Trophoblast cell (in vitro differentiated cells and primary cell): ENCODE data around the gene RBPMS2.

Experiments used
- DNase-seq, 2 donors: peaks; one replicate each; pipeline ENCODE4 v3.0.0-alpha.2; 2016
- H2AFZ ChIP-seq: 2 replicates; pipeline ENCODE4 v1.6.1; 2013; ENCODE audit warnings: low read length, moderate library complexity, mild to moderate bottlenecking; ENCODE audit not compliant: insufficient read depth, poor library complexity
- H2AK5ac ChIP-seq: 2 replicates; pipeline ENCODE4 v1.6.1; 2013; ENCODE audit warnings: mild to moderate bottlenecking, low read length
- H2BK120ac ChIP-seq: 2 replicates; pipeline ENCODE4 v1.6.1; 2013; ENCODE audit warnings: low read length, mild to moderate bottlenecking, moderate library complexity; ENCODE audit not compliant: insufficient read depth, poor library complexity
- H2BK12ac ChIP-seq: 2 replicates; pipeline ENCODE4 v1.6.1; 2013; ENCODE audit warnings: mild to moderate bottlenecking, low read length, moderate library complexity
- H2BK5ac ChIP-seq: 2 replicates; pipeline ENCODE4 v1.6.1; 2013; ENCODE audit warnings: low read length, low read depth, moderate library complexity, mild to moderate bottlenecking; ENCODE audit not compliant: poor library complexity
- H3K14ac ChIP-seq: 2 replicates; pipeline ENCODE4 v1.6.1; 2013; ENCODE audit warnings: mild to moderate bottlenecking, low read length
- H3K18ac ChIP-seq: 2 replicates; pipeline ENCODE4 v1.6.1; 2013; ENCODE audit warnings: mild to moderate bottlenecking, low read length
- H3K23ac ChIP-seq: 2 replicates; pipeline ENCODE4 v1.6.1; 2013; ENCODE audit warnings: low read length
- H3K27ac ChIP-seq: 2 replicates; pipeline ENCODE4 v1.5.1; 2013; ENCODE audit warnings: low read depth, mild to moderate bottlenecking, inconsistent platforms, low read length, moderate library complexity
- H3K27me3 ChIP-seq: 2 replicates; pipeline ENCODE4 v1.6.1; 2013; ENCODE audit warnings: inconsistent platforms, mild to moderate bottlenecking, low read length, moderate library complexity; ENCODE audit not compliant: insufficient read depth
- H3K36me3 ChIP-seq, 2 experiments: 1 replicate in 1 of 2; 2 replicates in 1 of 2; pipeline ENCODE4 v1.6.1; 2013; ENCODE audit warnings: low read length in 2 of 2, mild to moderate bottlenecking in 2 of 2, moderate library complexity in 1 of 2; ENCODE audit not compliant: insufficient read depth in 2 of 2, control insufficient read depth in 1 of 2
- H3K4ac ChIP-seq: 2 replicates; pipeline ENCODE4 v1.6.1; 2013; ENCODE audit warnings: low read depth, mild to moderate bottlenecking, low read length, moderate library complexity
- H3K4me1 ChIP-seq, 2 experiments: 1 replicate in 1 of 2; 2 replicates in 1 of 2; pipeline ENCODE4 v1.6.1; 2013; ENCODE audit warnings: low read length in 2 of 2, mild to moderate bottlenecking in 2 of 2, moderate library complexity in 1 of 2; ENCODE audit not compliant: insufficient read depth in 2 of 2, control insufficient read depth in 1 of 2
- H3K4me2 ChIP-seq: 2 replicates; pipeline ENCODE4 v1.6.1; 2013; ENCODE audit warnings: inconsistent platforms, mild to moderate bottlenecking, low read length, moderate library complexity
- H3K4me3 ChIP-seq: 2 replicates; pipeline ENCODE4 v1.5.1; 2013; ENCODE audit warnings: mild to moderate bottlenecking, low read depth, low read length, inconsistent platforms
- H3K79me1 ChIP-seq: one replicate; pipeline ENCODE4 v1.6.1; 2013; ENCODE audit warnings: low read length
- H3K79me2 ChIP-seq: 2 replicates; pipeline ENCODE4 v1.6.1; 2013; ENCODE audit warnings: low read length, mild to moderate bottlenecking; ENCODE audit not compliant: control insufficient read depth, insufficient read depth, poor library complexity
- H3K9ac ChIP-seq: 2 replicates; pipeline ENCODE4 v1.6.1; 2013; ENCODE audit warnings: mild to moderate bottlenecking, low read length
- H3K9me3 ChIP-seq: 2 replicates; pipeline ENCODE4 v1.6.1; 2013; ENCODE audit warnings: low read depth, mild to moderate bottlenecking, control low read depth, inconsistent platforms, low read length; ENCODE audit not compliant: insufficient read depth
- H4K12ac ChIP-seq: 2 replicates; pipeline ENCODE4 v1.6.1; 2013; ENCODE audit warnings: low read depth, mild to moderate bottlenecking, low read length, moderate library complexity
- H4K8ac ChIP-seq: 2 replicates; pipeline ENCODE4 v1.6.1; 2013; ENCODE audit warnings: low read depth, mild to moderate bottlenecking, low read length, moderate library complexity
- H4K91ac ChIP-seq: one replicate; pipeline ENCODE4 v1.6.1; 2013; ENCODE audit warnings: low read depth, mild to moderate bottlenecking, low read length, moderate library complexity
- WGBS: extraction: QIAGEN DNeasy Blood & Tissue Kit; methylation state at CpG from one replicate; pipeline ENCODE4 v1.1.7; 2013; ENCODE audit warnings: missing lambda C conversion rate; ENCODE audit not compliant: insufficient read length, insufficient coverage; ENCODE audit errors: extremely low coverage; 5-methylcytosine and 5-hydroxymethylcytosine counted together

The RBPMS2 gene

DNA sequence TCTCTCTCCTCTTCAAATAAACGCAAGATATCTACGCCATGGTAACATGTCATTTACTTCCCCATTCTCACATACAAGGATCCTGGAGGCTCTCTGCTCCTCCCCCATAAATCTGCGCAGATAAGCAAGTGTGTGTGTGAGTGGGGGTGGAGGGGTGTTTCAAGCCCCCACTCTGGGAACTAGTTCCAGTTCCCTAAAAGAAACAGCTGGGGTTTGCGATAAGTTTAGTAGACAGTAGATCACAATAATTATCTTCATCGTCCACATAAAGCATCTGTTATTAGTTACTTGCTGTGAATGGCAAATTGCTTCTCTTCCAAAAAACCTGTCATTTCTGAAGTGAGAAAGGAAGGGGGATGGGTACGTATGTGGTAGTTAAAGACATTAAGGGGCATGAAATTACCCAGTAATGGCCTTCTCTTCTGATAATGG, 79.8 kb downstream of the RBPMS2 start:
- H2AK5ac ChIP-seq = no peak overlapping the region
- no peak overlapping the region for H3K4me3 ChIP-seq
- H4K12ac ChIP-seq = no peak overlapping the region
- H3K9ac ChIP-seq = no peak overlapping the region
- H4K8ac ChIP-seq = no peak overlapping the region
- peaks cover 2% of the 10 kb centered on the region for H3K79me2 ChIP-seq
- no peaks in the 10 kb centered on the region for H3K9me3 ChIP-seq
- H3K36me3 ChIP-seq = peaks cover 21 to 31% of the 10 kb centered on the region in 2 experiments
- no CpG with 5 or more reads among the region's 6 CpGs for WGBS
- H3K23ac ChIP-seq = no peak overlapping the region
- no peak overlapping the region for H4K91ac ChIP-seq
- H3K4ac ChIP-seq = peak overlapping the region; percentile 64
- H3K79me1 ChIP-seq = peaks cover 3% of the 10 kb centered on the region
- H3K4me1 ChIP-seq = peaks cover 11 to 16% of the 10 kb centered on the region in 2 experiments
- no peak overlapping the region for H2BK12ac ChIP-seq
- H2BK5ac ChIP-seq = no peak overlapping the region
- H2AFZ ChIP-seq = no peak overlapping the region
- peak in 1 of 2 donors; percentile 17 for DNase-seq
- H3K18ac ChIP-seq = no peak overlapping the region
- no peak overlapping the region for H2BK120ac ChIP-seq
- no peak overlapping the region for H3K27ac ChIP-seq
- H3K27me3 ChIP-seq = no peaks in the 10 kb centered on the region
- no peak overlapping the region for H3K14ac ChIP-seq
- H3K4me2 ChIP-seq = no peak overlapping the region

DNA sequence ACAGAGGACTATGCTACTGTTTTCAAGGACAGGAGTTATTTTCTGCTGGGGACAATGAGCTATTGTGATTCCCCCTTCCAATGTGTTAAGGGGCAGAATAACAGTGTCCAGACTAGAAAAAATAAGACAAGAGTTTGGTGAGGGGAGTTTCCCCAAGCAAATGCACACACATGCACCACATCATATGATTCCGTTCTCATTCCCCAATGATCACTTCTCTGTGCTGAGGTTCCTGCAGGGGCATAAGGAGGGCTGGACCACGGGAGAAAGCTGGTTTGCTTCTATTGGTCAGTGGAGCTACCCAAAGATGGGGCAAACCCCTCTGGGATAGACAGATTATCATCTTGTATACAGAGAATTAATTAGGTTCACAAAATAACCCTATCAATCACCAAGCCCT, 80.6 kb downstream of the RBPMS2 start:
- Histone ChIP-seq H3K4me3 (no peak overlapping the region), H3K79me2 (peaks cover 2% of the 10 kb centered on the region), H3K4ac (peak overlapping the region; percentile 24), H3K4me2 (no peak overlapping the region), H3K14ac (no peak overlapping the region), H3K9me3 (no peaks in the 10 kb centered on the region), H4K12ac (no peak overlapping the region), H4K8ac (no peak overlapping the region), H3K4me1 (peaks cover 3 to 14% of the 10 kb centered on the region in 2 experiments), H2AFZ (no peak overlapping the region), H3K9ac (no peak overlapping the region), H4K91ac (no peak overlapping the region), H3K23ac (no peak overlapping the region), H2BK5ac (no peak overlapping the region), H3K27ac (no peak overlapping the region), H2AK5ac (no peak overlapping the region), H2BK120ac (no peak overlapping the region), H3K18ac (no peak overlapping the region), H2BK12ac (no peak overlapping the region), H3K36me3 (peaks cover 26 to 38% of the 10 kb centered on the region in 2 experiments), H3K27me3 (no peaks in the 10 kb centered on the region), H3K79me1 (no peaks in the 10 kb centered on the region)
- peak in 1 of 2 donors; percentile 18 for DNase-seq
- WGBS = no CpG with 5 or more reads among the region's 2 CpGs

DNA sequence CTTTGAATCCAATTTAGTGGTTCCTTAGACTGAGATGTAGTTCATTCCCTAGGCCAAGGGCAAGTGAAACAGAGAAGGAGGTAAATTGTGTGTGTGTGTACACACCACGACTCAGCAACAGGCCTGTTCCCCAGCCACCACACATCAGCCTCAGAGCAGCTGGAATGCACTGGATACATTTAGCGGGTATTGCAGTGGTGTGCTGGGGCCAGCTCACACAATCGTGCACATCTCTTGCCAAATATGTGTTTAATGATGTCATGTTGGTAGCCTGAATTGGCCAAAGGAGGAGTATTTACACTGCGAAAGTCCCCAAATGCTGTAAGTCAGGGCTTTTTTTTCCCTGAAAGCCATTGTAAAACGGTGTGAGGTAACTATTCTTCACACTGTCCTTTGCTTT, 82.3 kb downstream of the RBPMS2 start:
- H2BK5ac ChIP-seq = no peak overlapping the region
- no peaks in the 10 kb centered on the region for H3K79me2 ChIP-seq
- no peak overlapping the region for H2BK120ac ChIP-seq
- no peak overlapping the region for H3K23ac ChIP-seq
- no CpG with 5 or more reads among the region's 5 CpGs for WGBS
- H3K9me3 ChIP-seq = no peaks in the 10 kb centered on the region
- H3K79me1 ChIP-seq = no peaks in the 10 kb centered on the region
- peaks cover 37 to 51% of the 10 kb centered on the region in 2 experiments for H3K36me3 ChIP-seq
- no peak overlapping the region for H4K12ac ChIP-seq
- H3K27me3 ChIP-seq = no peaks in the 10 kb centered on the region
- no peak overlapping the region for H4K8ac ChIP-seq
- H3K4me2 ChIP-seq = no peak overlapping the region
- H3K18ac ChIP-seq = no peak overlapping the region
- H3K27ac ChIP-seq = no peak overlapping the region
- H3K14ac ChIP-seq = no peak overlapping the region
- no peak overlapping the region for H4K91ac ChIP-seq
- H2BK12ac ChIP-seq = no peak overlapping the region
- no peak overlapping the region for H3K9ac ChIP-seq
- H3K4me1 ChIP-seq = peaks cover 0 to 5% of the 10 kb centered on the region in 2 experiments
- H3K4me3 ChIP-seq = no peak overlapping the region
- H3K4ac ChIP-seq = no peak overlapping the region
- H2AK5ac ChIP-seq = no peak overlapping the region
- peak; percentile 58 to 62 for DNase-seq
- no peak overlapping the region for H2AFZ ChIP-seq

DNA sequence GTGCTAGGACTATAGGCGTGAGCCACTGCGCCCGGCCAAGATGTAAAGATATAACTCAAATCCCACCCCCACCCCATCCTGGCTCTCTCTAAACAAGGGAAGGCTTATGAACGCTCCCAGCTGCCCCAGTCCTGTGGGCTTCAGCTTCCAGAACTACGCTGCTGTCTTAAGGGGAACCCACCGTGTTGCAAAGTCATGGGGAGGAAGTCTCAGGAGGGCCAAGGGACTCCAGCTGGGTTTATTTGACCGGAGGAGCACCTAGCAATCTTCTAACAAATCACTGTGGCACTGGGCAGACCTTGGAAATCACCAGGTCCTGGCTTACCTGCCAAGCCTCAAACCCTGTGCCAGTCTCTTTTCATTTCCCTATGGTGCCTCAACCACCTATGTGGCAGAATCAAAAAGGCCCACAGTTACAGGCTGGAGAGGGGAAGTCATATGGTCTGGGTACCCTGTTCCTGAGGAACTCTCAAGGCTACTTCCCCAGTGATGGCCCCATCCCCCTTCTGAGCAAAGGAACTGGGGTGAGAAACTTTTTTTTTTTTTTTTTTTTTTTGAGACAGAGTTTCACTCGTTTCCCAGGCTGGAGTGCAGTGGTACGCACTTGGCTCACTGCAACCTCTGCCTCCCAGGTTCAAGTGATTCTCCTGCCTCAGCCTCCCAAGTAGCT, 83.4 kb downstream of the RBPMS2 start:
- H3K9ac ChIP-seq = no peak overlapping the region
- H4K91ac ChIP-seq = no peak overlapping the region
- H3K4me2 ChIP-seq = no peak overlapping the region
- no peak overlapping the region for H2BK12ac ChIP-seq
- H3K9me3 ChIP-seq = no peaks in the 10 kb centered on the region
- no peak overlapping the region for H4K12ac ChIP-seq
- no peak overlapping the region for H3K23ac ChIP-seq
- WGBS = no CpG with 5 or more reads among the region's 9 CpGs
- H3K4ac ChIP-seq = peak overlapping the region; percentile 33
- H3K27ac ChIP-seq = no peak overlapping the region
- no peak overlapping the region for H3K14ac ChIP-seq
- no peak overlapping the region for H3K18ac ChIP-seq
- DNase-seq = no peak
- no peak overlapping the region for H2AFZ ChIP-seq
- no peaks in the 10 kb centered on the region for H3K79me1 ChIP-seq
- peaks cover 44 to 61% of the 10 kb centered on the region in 2 experiments for H3K36me3 ChIP-seq
- no peak overlapping the region for H2AK5ac ChIP-seq
- H3K4me1 ChIP-seq = peaks cover 0 to 2% of the 10 kb centered on the region in 2 experiments
- H3K79me2 ChIP-seq = no peaks in the 10 kb centered on the region
- H2BK5ac ChIP-seq = no peak overlapping the region
- H3K27me3 ChIP-seq = no peaks in the 10 kb centered on the region
- H4K8ac ChIP-seq = no peak overlapping the region
- no peak overlapping the region for H2BK120ac ChIP-seq
- no peak overlapping the region for H3K4me3 ChIP-seq
